Spleen (tissue), 11 donors: ENCODE measurements around the gene ELP5. TPM values are rescaled to one million over a fixed set of nuclear protein-coding genes. Genes with fewer than 3 reads are reported as not detected.
A peak's percentile ranks its signal among the peaks of the same experiment; 100 is the strongest.

ENCODE experiments used
- DNase-seq: peaks from one replicate; pipeline ENCODE4 v3.0.0-alpha.2; 2020
- H3K27ac ChIP-seq, 8 donors: fragments of 200-600 bp; sonication (generic) in 7 of 8; 1 replicate in 4 of 8; 2 replicates in 4 of 8; pipeline versions ENCODE4 v1.5.0 to v1.8.0; 2016 to 2021; ENCODE audit warnings: inconsistent platforms in 4 of 8, mild to moderate bottlenecking in 4 of 8, moderate library complexity in 1 of 8
- H3K27me3 ChIP-seq, 7 donors: fragments of 200-600 bp; sonication (generic) in 6 of 7; replicated peaks in 1 of 7; 1 replicate in 4 of 7; 2 replicates in 3 of 7; pipeline versions ENCODE4 v1.5.0 to v1.8.0; 2016 to 2021; ENCODE audit warnings: inconsistent platforms in 3 of 7, mild to moderate bottlenecking in 1 of 7
- H3K36me3 ChIP-seq, 6 donors: fragments of 200-600 bp; sonication (generic) in 5 of 6; 1 replicate in 4 of 6; 2 replicates in 2 of 6; pipeline versions ENCODE4 v1.5.0 to v1.8.0; 2016 to 2021; ENCODE audit warnings: inconsistent platforms in 2 of 6
- H3K4me1 ChIP-seq, 6 donors: fragments of 200-600 bp; sonication (generic) in 5 of 6; 1 replicate in 3 of 6; 2 replicates in 3 of 6; pipeline versions ENCODE4 v1.5.0 to v1.8.0; 2016 to 2021; ENCODE audit warnings: inconsistent platforms in 3 of 6
- H3K4me3 ChIP-seq, 8 donors: fragments of 200-600 bp; sonication (generic) in 7 of 8; 1 replicate in 4 of 8; 2 replicates in 4 of 8; pipeline versions ENCODE4 v1.5.0 to v1.8.0; 2016 to 2021; ENCODE audit warnings: inconsistent platforms in 4 of 8, mild to moderate bottlenecking in 4 of 8, moderate library complexity in 2 of 8
- H3K9me3 ChIP-seq, 8 donors: fragments of 200-600 bp; sonication (generic) in 7 of 8; 1 replicate in 4 of 8; 2 replicates in 4 of 8; pipeline versions ENCODE4 v1.5.0 to v1.8.0; 2016 to 2021; ENCODE audit warnings: inconsistent platforms in 4 of 8
- POLR2A ChIP-seq, 3 donors: fragments of 450-650 bp; IDR thresholded peaks; one replicate each; pipeline ENCODE4 v1.5.1; 2017; ENCODE audit warnings: antibody characterized with exemption in 3 of 3, mild to moderate bottlenecking in 1 of 3
- POLR2AphosphoS5 ChIP-seq, 3 donors: sonication (generic); formaldehyde crosslinking; IDR thresholded peaks; one replicate each; pipeline ENCODE4 v1.5.1; 2017; ENCODE audit warnings: antibody characterized with exemption in 3 of 3
- WGBS, 5 donors: extraction: QIAGEN DNeasy Blood & Tissue Kit in 3 of 5; methylation state at CpG; one replicate each; pipeline versions ENCODE4 v1.1.5 to v1.1.7; 2013 to 2018; 5-methylcytosine and 5-hydroxymethylcytosine counted together
- intact Hi-C: fragments of 100-400 bp; cut with DNase I; formaldehyde crosslinking; loops from one replicate; pipeline ENCODE4 v1.15.0; 2023; ENCODE audit warnings: low total_unique reads
- polyA plus RNA-seq, 3 donors: library from polyadenylated mRNA; stranded (reverse); fragments of 200-250 nt; gene quantifications; one replicate each; pipeline ENCODE4 v1.2.1, GENCODE V29; 2013
- total RNA-seq, 7 donors: library from RNA; depleted of rRNA in 3 of 7; stranded (reverse); fragments of >200 nt in 3 of 7; fragmentation: NEBNext Ultra II Directional in 4 of 7; extraction: Animal tissue kit (Norgen Biotek cat#: 25700) in 4 of 7; gene quantifications; one replicate each; pipeline versions ENCODE4 v1.1.0 to v1.2.1, GENCODE V29; 2016 to 2021
- TF ChIP-seq, protein P1 (sequence below), 11 experiments: fragments of 200-600 bp in 7 of 11; fragments of 450-650 bp in 4 of 11; sonication (generic) in 4 of 11; IDR thresholded peaks in 8 of 11; conservative IDR thresholded peaks in 3 of 11; 1 replicate in 7 of 11; 2 replicates in 4 of 11; pipeline versions ENCODE4 v1.4.0 to v1.8.0; 2016 to 2021; ENCODE audit warnings: antibody characterized with exemption in 11 of 11, inconsistent platforms in 4 of 11, mild to moderate bottlenecking in 1 of 11
- donor health status: healthy with polysubstance abuse.
- donor health status: DM: no; HTN: no; CAD: no; lungs with moderate emphysema.
- donor health status: DM: no; HTN: no; CAD: no.
- donor health status: Bipolar disorder and iron deficiency.
- donor health status: healthy.
- donor health status: DM: no; HTN: no; CAD: no.
- donor health status: DM: yes; HTN: yes; CAD: no.

Gene ELP5
- total and polyA plus RNA-seq, 10 donors, result 22.1 to 40.3 (median 36.7) TPM

DNA sequence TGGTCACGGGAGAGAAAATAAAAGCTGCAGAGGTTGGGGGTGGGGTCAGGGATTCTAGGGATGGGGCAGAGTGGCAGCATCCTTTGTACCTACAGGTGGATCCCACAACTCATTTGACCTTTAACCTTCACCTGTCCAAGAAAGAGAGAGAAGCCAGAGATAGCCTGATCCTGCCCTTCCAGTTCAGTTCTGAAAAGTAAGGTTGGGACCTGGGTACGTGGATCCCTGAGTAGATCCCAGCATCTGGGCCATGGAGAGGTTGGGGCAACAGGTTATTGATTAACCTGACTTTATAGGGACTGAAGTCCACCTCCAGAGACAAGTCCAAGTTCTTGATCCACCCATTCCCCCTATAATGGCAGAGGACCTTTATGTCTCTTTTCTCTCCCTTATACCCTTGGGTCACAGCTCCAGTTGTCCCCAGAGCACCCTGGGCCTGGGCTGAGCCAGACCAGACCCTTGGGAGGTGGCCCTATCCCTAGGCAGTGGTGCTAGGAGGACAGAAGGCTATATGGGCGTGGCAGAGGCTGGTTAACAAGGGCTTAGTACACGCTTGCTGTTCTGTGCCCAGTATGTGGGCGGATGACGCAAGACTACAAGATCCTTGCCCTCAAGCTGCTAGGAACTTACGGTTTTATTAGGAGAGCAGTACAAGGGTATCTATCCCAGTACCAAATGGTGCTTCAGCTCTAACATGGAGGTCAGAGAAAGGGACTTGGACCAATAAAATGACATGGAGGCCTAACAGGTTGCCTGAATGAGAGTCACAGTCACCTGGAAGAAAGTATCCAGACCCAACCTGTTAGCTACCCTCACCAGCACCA is 6.9 kb downstream of the ELP5 start:
- Histone ChIP-seq H3K9me3 (no peaks in the 10 kb centered on the region), H3K36me3 (peaks cover 0 to 62% (median 41%) of the 10 kb centered on the region in 6 donors), H3K4me3 (no peak overlapping the region), H3K27me3 (peaks cover 3 to 38% (median 22%) of the 10 kb centered on the region in 7 donors), H3K27ac (no peak overlapping the region), H3K4me1 (peaks cover 22 to 43% (median 35%) of the 10 kb centered on the region in 6 donors)
- intact Hi-C loops, result no loop called here
- 76 to 91% (median 83%) methylated on average over 7 of the region's 7 CpGs for WGBS, 5 donors
- DNase-seq, result no peak
- TF ChIP-seq, protein P1, sequence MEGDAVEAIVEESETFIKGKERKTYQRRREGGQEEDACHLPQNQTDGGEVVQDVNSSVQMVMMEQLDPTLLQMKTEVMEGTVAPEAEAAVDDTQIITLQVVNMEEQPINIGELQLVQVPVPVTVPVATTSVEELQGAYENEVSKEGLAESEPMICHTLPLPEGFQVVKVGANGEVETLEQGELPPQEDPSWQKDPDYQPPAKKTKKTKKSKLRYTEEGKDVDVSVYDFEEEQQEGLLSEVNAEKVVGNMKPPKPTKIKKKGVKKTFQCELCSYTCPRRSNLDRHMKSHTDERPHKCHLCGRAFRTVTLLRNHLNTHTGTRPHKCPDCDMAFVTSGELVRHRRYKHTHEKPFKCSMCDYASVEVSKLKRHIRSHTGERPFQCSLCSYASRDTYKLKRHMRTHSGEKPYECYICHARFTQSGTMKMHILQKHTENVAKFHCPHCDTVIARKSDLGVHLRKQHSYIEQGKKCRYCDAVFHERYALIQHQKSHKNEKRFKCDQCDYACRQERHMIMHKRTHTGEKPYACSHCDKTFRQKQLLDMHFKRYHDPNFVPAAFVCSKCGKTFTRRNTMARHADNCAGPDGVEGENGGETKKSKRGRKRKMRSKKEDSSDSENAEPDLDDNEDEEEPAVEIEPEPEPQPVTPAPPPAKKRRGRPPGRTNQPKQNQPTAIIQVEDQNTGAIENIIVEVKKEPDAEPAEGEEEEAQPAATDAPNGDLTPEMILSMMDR (IDR thresholded peaks at IDR 0.05 in 8 of 11, conservative IDR thresholded peaks at IDR 0.05 in 3 of 11), result no peak
- no peak for TF ChIP-seq POLR2AphosphoS5 (IDR thresholded peaks at IDR 0.05)
- TF ChIP-seq POLR2A (IDR thresholded peaks at IDR 0.05), result no peak

DNA sequence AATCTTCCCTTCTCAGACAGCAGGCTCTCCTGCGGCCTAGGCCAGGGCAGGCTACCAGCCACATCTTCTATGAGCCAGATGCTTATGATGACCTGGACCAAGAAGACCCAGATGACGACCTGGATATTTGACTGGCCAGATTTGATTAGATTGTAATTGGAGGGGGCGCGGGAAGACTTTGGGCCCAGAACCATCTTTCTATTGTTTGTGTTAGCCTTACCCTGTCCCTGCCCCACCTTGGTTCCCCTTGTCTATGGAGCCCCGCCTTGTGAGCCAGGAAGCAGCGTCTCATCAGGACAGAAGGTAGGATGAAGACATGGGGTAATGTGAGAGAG is 7.5 kb downstream of the ELP5 start:
- intact Hi-C loops, result no loop called here
- Histone ChIP-seq H3K27me3 (peaks cover 3 to 43% (median 26%) of the 10 kb centered on the region in 7 donors), H3K4me1 (peaks cover 22 to 38% (median 35%) of the 10 kb centered on the region in 6 donors), H3K9me3 (no peaks in the 10 kb centered on the region), H3K4me3 (no peak overlapping the region), H3K36me3 (peaks cover 0 to 57% (median 36%) of the 10 kb centered on the region in 6 donors), H3K27ac (no peak overlapping the region)
- no peak for DNase-seq
- WGBS, 5 donors, result 94 to 98% (median 97%) methylated on average over 6 of the region's 6 CpGs
- TF ChIP-seq POLR2A (IDR thresholded peaks at IDR 0.05) (no peak), POLR2AphosphoS5 (IDR thresholded peaks at IDR 0.05) (no peak)
- TF ChIP-seq, protein P1 (IDR thresholded peaks at IDR 0.05 in 8 of 11, conservative IDR thresholded peaks at IDR 0.05 in 3 of 11), result no peak

DNA sequence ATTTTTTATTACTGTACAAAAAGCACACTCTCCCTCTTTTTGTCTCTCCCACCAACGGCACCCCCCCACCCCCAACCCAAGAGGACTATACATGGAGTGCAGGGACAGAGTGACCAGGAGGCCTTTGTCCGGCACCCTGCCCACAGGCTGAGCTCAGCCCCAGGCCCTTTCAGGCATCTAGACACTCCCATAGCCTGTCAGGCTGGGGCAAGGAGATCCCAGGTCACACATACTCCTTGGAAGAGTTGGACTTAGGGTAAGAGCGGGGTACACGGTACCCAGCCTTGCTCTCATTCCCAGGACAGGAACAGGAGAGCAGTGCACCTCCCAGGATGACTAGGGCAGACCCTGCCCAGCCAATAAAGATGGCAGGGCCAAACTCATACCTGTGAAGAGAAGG is 8.1 kb downstream of the ELP5 start:
- Histone ChIP-seq H3K4me1 (peaks cover 22 to 38% (median 35%) of the 10 kb centered on the region in 6 donors), H3K27me3 (peaks cover 3 to 50% (median 27%) of the 10 kb centered on the region in 7 donors), H3K4me3 (no peak overlapping the region), H3K36me3 (peaks cover 0 to 50% (median 30%) of the 10 kb centered on the region in 6 donors), H3K27ac (peak overlapping the region in 1 of 8 donors; percentile 81), H3K9me3 (no peaks in the 10 kb centered on the region)
- intact Hi-C loops, result no loop called here
- 72 to 93% (median 86%) methylated on average over 2 to 4 of the region's 4 CpGs for WGBS, 5 donors
- TF ChIP-seq POLR2AphosphoS5 (IDR thresholded peaks at IDR 0.05), result no peak
- TF ChIP-seq, protein P1 (IDR thresholded peaks at IDR 0.05 in 8 of 11, conservative IDR thresholded peaks at IDR 0.05 in 3 of 11), result no peak
- no peak for TF ChIP-seq POLR2A (IDR thresholded peaks at IDR 0.05)
- DNase-seq, result no peak

DNA sequence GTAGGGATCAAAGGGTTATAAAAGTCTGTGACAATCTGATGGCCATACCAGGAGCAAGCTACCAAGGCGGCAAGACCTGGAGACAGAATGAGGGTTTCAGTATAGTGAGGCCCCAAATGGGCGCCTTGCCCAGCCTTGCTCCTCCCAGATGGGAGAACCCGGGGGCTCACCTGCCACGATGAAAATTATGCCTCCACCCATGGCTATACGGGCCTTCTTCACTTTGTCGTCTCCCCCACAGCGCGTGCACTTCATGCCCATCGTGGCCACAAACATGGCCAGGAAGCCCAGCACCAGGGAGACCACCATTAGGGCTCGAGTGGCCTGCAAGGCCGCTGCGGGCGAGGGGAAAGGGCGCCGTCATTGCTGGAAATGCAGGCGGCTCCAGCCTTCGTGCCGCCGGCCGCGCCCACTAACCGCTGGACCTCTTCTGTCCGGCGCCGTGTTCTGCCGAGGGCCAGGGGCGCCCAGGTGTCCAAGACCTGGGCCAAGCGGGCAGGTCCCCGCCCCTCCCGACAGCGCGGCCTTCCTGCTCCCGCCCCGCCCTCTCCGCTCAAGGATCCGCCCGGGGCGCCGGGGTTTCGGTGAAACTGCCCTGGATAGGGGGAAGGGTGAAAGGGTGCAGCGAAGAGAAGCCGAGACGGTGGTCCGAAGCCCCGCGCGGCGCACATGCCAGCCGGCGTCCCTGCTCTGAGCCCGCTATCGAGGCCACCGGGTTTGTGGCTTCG is 8.8 kb downstream of the ELP5 start:
- peak; percentile 86 for DNase-seq
- peak overlapping the region; percentile 32 to 78 (median 49) for H3K4me3 ChIP-seq

More for the DNA sequence above, 8.8 kb downstream of the ELP5 start:
- H3K9me3 ChIP-seq, result no peaks in the 10 kb centered on the region
- peaks cover 3 to 56% (median 27%) of the 10 kb centered on the region in 7 donors for H3K27me3 ChIP-seq
- intact Hi-C loops, result no loop called here
- TF ChIP-seq POLR2AphosphoS5 (IDR thresholded peaks at IDR 0.05), result peak; percentile 50 to 78 (median 59)
- TF ChIP-seq POLR2A (IDR thresholded peaks at IDR 0.05), result no peak
- WGBS, 5 donors, result 8 to 18% (median 11%) methylated on average over 28 to 54 of the region's 54 CpGs
- H3K36me3 ChIP-seq, result peaks cover 0 to 44% (median 23%) of the 10 kb centered on the region in 6 donors
- peak overlapping the region in 6 of 8 donors; percentile 25 to 81 (median 53) for H3K27ac ChIP-seq
- H3K4me1 ChIP-seq, result peaks cover 22 to 38% (median 35%) of the 10 kb centered on the region in 6 donors
